DOHH2 (cell line): ENCODE measurements around the gene CCDC88A.

Experiments used
- EZH2phosphoT487 ChIP-seq: fragments of 200-600 bp; sonication (generic); IDR thresholded peaks from 2 replicates; pipeline ENCODE4 v1.6.1; 2017; ENCODE audit warnings: borderline replicate concordance, mild to moderate bottlenecking, antibody characterized with exemption, low read length, moderate library complexity, mixed read lengths
- TF ChIP-seq, protein P1 (sequence below): fragments of 200-600 bp; sonication (generic); IDR thresholded peaks from one replicate; pipeline ENCODE4 v1.5.1; 2014; ENCODE audit warnings: antibody characterized with exemption, mild to moderate bottlenecking, low read depth, low read length; ENCODE audit not compliant: poor library complexity, severe bottlenecking

DNA sequence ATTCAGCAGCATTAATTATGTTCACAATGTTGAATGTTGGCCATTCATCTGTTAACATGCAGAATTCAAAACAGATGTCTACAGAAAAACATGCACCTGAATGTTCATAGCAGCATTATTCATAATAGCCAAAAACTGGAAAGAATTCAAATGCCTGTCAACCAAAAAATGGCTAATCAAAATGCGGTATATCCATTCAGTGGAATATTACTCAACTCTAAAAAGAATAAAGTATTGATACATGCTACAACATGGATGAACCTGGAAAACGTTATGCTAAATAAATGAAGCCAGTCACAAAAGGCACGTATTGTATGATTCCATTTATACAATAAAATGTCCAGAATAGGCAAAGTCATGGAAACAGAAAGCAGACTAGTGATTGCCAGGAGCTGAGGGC lies 68.0 kb downstream of the CCDC88A start:
- TF ChIP-seq, protein P1, sequence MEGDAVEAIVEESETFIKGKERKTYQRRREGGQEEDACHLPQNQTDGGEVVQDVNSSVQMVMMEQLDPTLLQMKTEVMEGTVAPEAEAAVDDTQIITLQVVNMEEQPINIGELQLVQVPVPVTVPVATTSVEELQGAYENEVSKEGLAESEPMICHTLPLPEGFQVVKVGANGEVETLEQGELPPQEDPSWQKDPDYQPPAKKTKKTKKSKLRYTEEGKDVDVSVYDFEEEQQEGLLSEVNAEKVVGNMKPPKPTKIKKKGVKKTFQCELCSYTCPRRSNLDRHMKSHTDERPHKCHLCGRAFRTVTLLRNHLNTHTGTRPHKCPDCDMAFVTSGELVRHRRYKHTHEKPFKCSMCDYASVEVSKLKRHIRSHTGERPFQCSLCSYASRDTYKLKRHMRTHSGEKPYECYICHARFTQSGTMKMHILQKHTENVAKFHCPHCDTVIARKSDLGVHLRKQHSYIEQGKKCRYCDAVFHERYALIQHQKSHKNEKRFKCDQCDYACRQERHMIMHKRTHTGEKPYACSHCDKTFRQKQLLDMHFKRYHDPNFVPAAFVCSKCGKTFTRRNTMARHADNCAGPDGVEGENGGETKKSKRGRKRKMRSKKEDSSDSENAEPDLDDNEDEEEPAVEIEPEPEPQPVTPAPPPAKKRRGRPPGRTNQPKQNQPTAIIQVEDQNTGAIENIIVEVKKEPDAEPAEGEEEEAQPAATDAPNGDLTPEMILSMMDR: no peak
- no peak for TF ChIP-seq EZH2phosphoT487
